ENCODE data around the gene MRPS14.

- TF ChIP-seq CTCF (IDR thresholded peaks at IDR 0.05; ENCODE audit: poor library complexity) (peak; percentile 76), EZH2phosphoT487 (IDR thresholded peaks at IDR 0.05; ENCODE audit: low read depth, severe bottlenecking, unreplicated experiment) (no peak), EZH2 (IDR thresholded peaks at IDR 0.05; ENCODE audit: borderline replicate concordance) (no peak)
These were observed 24.5 kb downstream of the MRPS14 start for GRCh38 chr1:174998569-174999215.
